ENCODE data around the gene DYNC1I1.

Gene DYNC1I1

DNA sequence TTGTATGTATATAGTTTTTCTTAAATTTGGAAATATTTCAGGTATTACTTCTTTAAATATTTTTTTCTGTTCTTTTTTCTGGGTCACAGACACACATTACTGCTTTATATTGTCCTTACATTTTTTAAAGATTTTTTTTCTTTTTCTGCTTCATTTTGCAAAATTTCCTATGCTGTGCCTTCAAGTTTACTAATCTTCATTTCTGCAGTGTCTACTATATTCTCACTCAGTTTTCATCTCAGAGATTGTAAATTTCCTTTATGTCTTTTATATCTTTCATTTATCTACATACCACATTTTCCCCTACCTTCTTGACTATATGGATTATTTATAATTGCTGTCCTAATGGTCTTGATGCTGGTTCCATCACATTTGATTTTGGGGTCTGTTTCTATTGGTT is 339.1 kb downstream of the DYNC1I1 start:
- no peak overlapping the region for H3K27ac ChIP-seq
- no peak for TF ChIP-seq CTCF (conservative IDR thresholded peaks at IDR 0.05)

GRCh38 chr7:96114190-96114589 is 341.8 kb downstream of the DYNC1I1 start:
- H3K27ac ChIP-seq = no peak overlapping the region
- no peak for TF ChIP-seq CTCF (conservative IDR thresholded peaks at IDR 0.05)

GRCh38 chr7:96116173-96116572 is 343.8 kb downstream of the DYNC1I1 start:
- peak overlapping the region; percentile 62 for H3K27ac ChIP-seq
- no peak for TF ChIP-seq CTCF (conservative IDR thresholded peaks at IDR 0.05)

- H3K27ac ChIP-seq = no peak overlapping the region
- no peak for TF ChIP-seq CTCF (conservative IDR thresholded peaks at IDR 0.05)
Observed at GRCh38 chr7:96118449-96119001, 346.2 kb downstream of the DYNC1I1 start.

DNA sequence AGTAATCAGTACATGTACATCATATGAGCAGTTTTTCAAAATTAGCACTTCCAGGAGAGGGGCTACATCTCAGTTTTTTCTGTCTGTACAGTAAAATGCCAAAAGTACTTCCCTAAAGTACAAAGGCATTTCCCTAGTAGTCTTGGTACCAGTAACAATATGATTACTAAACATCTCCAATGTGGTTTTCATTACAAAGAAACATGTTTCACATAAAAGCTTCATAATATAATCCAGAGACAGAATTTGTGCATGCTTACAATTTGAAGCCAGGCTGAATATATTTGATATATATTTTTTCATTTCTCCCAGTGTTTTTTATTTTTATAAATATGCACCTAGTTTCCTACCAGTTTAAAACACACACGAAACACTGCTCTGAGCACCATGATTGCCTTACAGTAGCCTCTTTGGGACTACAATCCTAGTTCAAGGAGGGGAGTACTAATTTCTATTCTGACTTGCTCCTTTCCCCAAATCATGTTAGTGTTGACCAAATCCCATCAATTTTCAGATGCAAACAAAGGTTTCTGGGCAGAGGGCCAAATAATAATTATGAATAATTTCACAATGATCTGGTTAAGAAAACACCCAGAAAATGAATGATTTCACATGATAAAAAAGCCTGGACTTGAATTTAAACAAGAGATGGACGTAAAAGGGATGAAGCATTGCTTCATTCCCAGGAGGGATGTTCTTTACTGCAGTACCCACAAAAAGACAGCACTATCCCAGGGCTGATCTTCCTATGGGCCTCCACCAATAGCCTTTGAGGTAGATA is 348.3 kb downstream of the DYNC1I1 start:
- no peak overlapping the region for H3K27ac ChIP-seq
- no peak for TF ChIP-seq CTCF (conservative IDR thresholded peaks at IDR 0.05)

GRCh38 chr7:96121752-96122151 is 349.4 kb downstream of the DYNC1I1 start:
- H3K27ac ChIP-seq = no peak overlapping the region
- TF ChIP-seq CTCF (conservative IDR thresholded peaks at IDR 0.05) = 0 out of 2 replicates have a peak, but pooled peaks have one; percentile 12

DNA sequence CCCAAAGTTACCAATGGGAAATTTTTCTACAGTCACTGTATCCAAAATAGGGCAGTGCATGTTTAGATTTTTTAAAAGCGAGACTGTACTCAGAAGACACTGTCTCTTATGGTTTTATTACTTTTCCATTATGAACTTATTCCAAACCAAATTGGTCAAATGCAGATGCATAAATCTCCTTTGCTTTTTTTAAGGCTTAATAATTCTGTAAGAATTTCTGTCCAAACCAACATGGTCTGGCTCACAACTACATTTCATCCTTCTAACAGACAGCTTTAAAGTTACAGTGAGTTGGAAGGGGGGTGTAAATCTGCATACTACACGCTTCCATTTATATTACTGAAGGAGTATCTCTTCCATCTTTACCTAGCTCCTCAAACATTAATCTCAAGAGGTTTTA is 350.4 kb downstream of the DYNC1I1 start:
- no peak for TF ChIP-seq CTCF (conservative IDR thresholded peaks at IDR 0.05)
- no peak overlapping the region for H3K27ac ChIP-seq
